Activated T-cell treated with anti-CD3 and anti-CD28 coated beads for 4 hours (primary cell): Measurements from ENCODE around the gene IFNLR1.

Experiments
- DNase-seq: peaks from one replicate; pipeline ENCODE4 v3.0.0-alpha.2; 2020

Gene IFNLR1

DNA sequence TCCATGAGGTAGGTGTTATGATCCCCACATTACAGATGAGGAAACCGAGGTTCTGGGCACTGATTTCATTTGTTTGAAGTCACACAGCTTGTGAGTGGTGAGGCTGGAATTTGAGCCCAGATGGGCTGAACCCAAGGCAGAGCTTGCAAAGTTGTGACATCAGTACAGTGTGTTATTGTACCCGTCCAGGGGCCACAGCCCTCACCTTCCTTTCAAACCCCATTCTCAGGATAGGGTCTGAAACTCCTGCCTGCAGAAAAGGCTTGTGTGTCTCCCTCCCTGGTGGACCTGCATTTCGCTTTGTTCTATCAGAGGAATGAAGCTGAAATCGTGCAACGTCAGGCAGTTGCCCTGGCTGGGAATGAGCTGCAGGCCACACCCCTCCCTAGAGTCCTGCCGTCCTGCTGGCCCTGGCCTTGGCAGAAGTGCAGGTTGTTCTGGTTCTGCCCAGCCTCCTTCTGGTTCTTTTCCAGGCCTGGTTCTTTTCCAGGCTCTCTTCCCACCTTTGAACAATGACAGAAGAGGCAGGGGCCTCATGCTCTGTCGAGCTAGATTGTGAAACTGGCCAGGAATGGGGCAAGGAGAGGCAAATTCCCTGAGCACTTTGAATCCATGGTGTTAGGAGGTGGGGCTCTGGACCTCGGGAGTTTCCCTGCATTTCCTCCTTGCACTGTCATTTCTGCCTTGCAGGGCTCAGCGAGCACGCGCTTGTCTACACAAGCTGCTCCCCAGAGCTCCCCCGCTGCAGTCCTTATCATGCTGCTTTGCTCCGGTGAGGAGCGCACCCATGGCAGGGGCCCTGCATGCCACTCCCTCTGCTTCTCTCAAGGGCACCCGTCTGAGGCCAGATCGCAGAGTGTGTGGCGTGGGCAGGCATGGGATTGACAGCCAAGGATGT is 67.0 kb downstream of the IFNLR1 start:
- DNase-seq, result no peak

DNA sequence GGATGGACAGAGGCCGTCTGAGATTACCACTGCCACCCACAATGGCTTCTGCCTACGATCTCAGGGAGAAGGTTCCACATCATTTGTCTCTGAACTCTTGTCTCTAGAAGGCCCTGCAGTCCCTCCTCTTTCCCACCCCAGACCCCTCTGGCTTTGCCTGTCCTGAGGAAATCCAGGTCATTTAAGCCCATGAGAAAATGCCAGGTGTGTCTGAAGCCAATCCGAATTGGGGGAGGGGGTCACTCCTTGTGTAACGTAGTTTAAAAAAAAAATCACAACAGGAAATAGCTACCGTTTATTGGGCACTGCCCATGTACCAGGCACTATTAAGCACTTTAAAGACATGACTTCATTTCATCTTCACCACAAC is 67.6 kb downstream of the IFNLR1 start:
- no peak for DNase-seq

DNA sequence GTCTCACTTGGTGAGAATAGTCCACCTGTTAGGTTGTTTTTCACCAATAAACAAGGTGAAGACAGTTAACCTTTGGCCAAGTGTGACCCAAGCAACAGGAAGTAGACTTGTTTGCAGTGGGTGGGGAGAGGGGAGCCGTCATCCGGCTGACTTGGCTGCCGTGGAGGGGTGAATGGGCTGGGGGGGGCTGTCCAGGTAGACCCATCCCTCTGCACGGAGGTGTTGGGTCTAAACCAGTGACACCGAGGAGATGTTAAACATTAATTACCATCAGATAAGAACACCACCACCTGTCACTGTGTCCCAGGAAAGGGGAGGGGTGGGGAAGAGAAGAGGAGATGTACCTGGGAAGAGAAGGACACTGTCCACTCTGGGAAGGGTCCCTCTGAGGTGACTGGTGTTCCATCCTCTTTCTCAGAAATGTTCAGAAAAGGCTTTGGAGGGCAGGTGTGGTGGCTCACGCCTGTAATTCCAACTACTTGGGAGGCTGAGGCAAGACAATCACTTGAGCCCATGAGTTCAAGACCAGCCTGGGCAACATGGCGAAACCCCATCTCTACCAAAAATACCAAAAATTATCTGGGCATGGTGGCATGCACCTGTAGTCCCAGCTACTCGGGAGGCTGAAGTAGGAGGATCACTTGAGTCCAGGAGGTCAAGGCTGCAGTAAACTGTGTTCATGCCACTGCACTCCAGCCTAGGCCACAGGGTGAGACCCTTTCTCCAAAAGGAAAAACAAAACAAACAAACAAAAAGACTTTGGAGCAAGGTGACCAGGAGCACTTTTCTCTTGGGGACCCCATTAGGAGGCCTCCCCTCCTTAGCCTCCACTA is 68.5 kb downstream of the IFNLR1 start:
- no peak for DNase-seq

DNA sequence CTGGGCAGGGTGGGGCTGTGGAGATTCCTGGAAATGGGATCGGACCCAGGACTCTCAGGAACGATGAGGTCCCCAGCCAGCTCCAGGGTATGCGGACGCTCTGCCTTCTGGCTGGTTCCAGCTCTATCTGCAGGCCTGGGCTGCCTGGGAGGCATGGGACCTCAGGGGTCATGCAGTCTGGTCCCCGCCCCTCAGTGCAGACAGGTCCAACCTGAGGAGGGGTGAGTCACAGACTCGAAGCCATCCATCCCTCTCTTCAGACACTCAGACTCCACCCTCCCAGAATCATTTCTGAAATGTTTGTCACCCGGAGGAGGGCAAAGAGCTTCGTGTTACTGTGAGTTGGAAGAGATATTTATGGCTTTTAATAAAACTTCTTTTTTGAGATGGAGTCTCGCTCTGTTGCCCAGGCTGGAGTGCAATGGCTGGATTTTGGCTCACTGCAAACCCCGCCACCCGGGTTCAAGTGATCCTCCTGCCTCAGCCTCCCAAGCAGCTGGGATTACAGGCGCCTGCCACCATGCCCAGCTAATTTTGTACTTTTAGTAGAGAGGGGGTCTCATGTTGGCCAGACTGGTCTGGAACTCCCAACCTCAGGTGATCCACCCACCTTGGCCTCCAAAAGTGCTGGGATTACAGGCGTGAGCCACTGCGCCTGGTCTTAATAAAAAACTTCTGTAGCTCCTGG is 69.2 kb downstream of the IFNLR1 start:
- no peak for DNase-seq

DNA sequence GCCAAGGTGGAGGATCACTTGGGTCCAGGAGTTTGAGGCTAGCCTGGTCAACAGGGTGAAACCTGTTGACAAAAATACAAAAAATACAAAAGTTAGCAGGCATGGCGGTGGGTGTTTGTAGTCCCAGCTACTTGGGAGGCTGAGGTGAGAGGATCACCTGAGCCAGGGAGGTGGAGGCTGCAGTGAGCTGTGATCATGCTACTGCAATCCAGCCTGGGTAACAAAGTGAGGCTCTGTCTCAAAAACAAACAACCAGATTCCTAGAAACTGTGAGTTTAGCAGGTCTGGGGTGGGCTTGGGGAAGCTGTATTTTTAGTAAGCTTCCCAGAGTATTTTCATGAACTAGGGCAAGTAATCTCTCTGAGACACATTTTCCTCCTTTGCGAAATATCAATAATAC is 70.0 kb downstream of the IFNLR1 start:
- DNase-seq, result no peak

DNA sequence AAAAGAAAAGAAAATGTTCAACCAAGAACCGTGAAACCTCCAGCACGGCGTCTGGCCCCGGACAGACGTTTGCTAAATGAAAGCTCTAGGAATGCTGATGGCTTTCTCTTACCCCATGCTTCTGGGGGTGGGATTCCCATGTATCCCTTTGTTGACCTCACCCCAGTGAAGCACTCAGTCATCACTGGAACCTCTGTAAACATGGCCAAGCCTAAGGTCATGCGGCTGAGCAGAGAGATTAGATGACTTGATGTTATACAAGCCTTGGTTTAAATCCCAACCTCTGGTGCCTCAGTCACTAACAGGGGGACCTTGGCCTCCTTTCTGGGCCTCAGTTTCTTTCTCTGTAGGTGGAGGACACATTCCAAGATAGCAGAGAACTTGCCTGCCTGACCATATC is 72.3 kb downstream of the IFNLR1 start:
- DNase-seq, result no peak

DNA sequence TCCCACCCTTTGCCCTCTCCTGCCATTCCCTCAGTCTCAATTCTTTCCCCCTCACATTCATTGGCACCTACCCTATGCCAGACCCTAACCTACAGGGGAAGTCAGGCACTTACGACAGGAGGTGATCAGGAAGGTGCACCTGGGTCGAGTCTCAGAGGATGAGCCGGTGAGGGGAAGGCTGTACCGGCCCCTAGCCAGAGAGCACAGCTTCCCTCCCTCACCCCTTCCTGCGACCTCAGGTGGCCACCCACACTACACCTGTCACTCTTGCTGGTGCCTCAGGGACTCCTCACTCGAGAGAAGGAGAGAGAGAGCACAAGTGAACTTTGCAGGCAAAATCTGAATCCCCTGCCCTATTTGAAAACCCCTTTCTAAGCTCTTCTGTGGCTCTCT is 73.5 kb downstream of the IFNLR1 start:
- no peak for DNase-seq

DNA sequence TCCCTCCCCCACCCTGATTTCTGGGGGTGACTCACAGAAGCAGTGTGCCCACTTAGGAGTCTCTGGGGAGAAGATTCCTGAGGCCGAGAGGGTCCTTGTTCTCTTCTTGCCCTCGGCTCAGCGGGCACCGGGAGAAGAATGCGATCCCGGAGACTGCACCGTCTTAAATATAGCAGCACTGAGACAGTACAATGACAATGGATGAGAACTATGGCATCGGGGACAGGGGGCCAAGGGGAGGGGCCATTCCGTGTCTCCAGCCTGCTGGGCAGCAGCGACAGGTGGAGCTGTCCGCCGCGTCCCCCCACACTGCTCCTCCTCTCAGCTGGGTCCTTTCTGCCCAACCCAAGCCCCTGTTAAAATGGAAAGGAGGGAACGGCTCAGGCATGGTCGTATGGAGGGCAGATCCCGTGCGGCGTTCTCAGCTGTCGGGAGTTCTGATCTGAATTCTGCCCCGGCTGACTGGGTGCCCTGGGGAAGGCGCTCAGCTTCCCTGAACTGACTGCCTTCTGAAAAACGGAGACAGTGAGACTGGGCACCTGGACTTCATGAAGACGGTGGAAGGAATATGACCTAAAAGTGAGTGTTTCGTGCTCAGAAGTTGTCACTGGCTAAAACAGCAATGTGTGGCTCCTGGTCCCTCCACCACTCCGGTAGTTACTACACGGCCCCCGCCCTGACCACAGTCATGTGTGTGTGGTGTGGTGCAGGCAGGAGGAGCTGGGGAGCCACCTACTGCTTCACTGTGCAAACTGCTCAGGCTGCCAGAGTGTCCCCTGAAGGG is 74.9 kb downstream of the IFNLR1 start, which contains the start of gene MYOM3:
MYOM3 (minus strand) TSS at position 140 of the 784 bp plus-strand sequence. CDS start 3,499 bp downstream, outside the sequence.
- DNase-seq, result peak; percentile 12

DNA sequence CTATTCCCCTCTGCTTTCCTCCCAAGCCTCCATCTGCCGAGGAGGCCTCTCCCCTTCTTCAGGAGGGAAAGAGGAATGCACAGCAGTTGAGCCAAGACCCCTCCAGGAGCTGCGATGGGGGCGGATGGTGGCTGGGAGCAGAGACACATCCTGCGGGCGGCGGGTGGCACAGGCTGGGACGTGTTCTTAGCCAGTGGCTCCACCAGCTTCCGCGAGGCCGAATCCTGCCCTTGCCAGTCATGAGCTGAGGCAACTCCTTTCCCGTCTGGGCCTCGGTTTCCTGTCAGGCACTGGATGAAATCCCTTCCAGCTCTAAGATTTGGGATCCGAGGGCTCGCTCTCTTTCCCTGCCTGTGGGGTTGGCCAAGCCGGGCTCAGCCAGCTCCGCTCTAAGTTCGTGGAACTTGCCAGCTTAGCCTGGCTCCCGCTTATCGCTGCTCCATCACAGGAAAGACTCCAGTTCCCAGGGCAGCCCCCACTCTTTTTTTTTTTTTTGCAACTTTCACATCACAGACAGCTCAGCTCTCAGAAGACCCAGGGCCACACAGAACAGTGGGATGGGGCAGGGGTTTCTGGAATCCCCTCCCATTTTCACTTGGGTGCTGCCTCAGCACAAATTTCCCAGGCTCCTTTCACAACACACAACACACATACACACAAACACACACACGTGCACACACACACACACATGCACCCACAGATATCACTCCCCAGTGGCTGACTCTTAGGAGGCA is 75.7 kb downstream of the IFNLR1 start:
- DNase-seq, result no peak

DNA sequence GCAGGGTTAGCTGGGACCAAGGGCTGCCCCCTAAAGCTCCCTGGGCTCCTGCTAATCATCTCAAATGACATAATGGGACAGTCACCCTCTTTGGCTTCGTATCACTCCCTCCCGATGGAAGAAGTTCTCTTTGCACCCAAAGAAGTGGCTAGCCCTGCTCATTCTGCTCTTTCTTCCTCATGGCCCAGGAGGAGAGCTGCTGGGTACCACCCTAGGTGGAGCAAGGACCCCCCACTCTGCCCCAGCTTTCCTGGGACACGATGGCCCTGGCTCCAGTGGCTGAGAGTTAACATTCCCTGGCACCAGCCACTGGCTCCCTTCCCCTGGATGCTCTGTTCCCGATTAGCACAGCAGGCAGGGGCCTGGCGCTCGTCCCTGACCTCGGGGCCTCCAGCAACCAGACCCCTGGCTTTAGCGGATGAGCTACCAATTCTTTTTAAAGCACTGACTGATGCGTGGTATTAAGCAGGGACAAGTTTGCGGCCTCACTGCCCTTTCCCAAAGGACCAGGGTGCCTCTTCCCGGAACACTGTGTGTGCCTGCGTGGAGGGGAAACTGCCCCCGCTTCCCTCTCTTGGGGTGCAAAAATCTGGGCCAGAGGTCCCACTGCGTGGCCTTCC is 76.3 kb downstream of the IFNLR1 start:
- no peak for DNase-seq

DNA sequence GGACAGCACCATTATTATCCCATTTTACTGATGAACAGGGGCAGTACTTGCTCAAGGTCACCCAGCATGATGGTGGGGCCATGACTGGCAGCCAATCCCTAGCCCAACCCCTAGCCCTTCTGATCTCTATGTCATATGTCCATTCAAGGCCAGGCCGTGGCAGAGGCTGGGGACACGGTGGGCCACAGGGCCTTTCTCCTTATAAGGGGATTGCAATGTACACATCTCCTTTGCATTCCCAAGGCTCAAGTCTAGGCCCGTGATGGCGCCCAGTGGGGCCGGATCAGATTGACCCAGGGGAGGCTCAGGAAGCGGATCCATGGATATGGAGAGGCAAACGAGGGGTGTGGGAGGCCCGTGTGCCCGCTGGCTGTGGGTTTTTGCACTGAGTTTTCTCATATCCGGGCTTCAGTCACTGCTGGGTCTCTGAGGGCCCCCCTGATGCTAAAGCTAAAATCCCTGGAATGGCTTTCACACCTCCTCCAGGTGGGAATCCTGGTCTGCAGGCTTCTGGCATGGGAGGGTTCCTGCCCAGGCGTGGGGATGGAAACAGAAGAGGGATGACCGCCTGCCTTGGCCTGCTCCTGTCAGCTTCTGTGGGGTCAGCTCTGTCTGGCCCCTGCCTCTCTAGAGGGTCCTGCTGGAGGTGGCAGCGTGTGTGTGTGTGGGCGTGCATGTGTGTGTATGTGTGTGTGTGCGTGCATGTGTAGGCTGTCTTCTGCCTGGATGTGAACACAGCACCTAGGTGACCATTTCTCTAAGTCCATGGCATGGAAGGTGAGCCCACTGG is 77.2 kb downstream of the IFNLR1 start:
- DNase-seq, result no peak

DNA sequence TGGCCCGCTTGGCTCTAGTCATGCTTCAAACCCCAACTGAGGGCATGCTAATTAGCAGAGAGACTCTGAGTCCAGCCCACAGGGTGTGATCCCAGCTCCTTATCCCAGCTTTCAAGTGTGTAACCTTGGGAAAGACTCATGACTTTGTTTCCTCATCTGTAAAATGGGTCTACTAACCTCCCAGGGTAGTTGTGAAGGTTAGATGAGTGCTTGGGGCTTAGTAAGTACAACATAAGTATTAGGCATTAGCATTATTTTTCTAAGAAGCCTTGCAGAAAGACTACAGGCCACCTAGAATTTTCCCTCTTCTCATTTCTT is 78.0 kb downstream of the IFNLR1 start:
- no peak for DNase-seq

DNA sequence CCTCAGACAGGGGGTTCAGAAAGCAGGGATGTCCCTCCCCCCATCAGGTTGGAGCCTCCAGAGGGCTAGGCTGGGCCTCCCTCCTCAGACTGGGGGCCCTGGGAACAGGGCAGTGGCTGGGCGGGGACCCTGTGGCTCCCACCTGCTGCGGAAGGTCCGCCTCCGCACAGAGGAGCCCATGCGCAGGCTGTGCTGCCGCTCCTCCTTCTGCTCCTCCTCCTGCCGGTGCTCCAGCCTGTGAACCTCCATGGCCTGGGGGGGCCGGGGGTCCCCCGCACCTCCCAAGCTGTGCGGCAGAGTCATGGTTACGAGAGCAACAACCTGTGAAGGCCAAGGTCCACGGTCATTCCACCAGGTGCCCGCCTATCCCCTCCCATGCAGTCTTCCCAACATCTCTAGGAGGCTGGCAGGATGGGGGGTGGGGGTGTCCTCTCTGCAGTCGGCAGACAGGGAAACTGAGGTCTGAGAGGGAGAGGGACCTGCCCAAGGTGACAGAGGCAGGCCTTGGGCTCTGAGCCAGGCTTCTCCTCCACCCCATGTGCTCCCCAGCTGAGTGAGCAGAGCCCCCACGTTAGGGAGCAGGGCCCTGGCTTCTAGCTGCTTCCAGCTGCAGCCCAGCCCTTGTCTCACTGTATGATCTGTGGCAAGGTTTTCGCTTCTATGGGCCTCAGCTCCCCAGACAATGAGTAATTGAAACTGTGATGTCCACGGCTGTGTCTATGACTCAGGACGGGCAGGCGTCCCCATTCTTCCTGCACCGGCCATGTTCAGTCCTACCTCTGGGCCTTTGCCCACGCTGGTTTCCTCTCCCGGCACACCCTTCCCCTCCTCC is 78.5 kb downstream of the IFNLR1 start:
- DNase-seq, result no peak

DNA sequence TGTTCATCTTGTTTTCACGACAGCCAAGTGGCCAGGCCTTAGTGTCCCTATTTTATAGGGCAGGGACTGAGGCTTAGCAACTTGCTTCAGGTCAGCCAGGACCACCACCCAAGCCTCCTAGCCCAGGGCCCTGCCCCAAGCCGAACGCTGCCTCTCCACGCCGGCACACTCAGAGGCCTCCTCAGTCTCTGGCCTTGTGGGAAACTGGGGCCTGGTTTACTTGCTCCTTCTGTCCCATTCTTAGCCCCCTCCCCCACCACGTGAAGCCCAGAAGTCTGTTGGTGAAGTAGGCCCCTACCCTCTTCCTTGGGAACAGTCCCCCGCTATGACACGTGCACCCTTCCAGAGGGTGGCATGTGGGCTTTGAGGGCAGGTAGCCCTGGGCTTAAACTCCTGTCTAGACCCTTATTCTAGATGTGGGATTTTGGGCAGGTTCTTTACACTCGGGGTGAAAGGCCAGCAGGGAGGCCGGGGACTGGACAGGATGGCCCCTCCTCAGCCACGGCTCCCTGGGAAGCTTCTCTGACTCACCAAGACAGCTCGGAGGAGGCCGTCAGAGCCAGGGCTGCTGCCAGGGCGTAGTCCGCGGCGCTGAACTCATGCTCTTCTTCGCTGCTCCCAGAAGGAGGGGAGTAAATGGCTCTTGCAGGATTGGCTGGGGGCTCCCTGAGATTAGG is 79.5 kb downstream of the IFNLR1 start:
- DNase-seq, result no peak

DNA sequence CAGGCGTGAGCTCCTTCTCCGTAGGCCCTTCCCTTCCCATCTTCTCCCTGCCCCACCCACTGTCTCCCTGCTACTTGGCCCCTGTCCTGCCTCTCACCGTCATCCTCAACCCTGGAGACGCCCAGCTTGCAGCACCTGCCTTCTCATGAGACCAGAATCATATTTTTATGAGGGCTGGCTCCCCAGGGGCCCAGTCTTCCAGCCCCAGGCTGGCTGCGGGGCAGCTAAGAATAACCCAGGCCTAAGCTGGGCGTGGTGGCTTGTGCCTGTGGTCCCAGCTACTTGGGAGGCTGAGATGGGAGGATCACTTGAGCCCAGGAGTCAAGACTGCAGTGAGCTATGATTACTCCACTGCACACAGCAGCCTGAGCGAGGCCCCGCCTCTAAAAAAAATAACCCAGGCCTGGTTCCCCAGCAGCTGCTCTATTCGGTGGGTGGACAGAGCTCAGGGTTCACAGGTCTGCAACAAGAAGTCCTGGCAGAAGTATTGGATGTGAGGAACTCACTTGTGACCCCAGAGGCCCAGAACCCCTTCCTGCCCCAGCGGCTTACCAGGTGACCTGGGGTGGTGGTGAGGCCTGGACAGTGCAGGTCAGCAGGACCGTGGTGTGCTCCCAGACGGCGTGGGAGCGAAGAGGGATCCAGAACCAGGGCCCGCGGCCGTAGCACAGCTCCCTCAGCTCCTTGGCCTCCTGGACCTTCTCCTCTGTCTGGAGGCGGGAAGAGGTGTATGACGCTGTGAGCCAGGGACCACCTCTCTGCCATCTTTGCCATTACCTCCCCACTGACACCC is 81.5 kb downstream of the IFNLR1 start:
- DNase-seq, result no peak

DNA sequence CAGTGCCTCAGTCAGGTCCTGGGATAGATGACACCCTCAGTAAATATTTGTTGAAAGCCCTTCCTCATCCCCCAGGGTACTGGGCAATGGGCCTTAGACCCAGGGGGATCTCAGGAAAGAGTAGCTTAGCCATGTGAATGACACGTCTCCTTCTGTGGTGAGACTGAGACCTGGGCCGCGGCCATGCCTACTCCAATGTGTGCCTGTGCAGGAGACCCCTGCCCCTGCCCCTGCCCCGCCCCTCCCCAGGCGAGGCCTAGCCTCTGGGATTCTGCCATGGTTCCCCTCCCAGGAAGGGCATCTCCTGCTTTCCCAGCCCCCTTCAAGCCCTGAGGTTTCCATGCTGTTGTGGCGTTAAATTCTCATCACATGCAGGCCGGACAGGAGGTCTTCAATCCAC is 82.2 kb downstream of the IFNLR1 start:
- DNase-seq, result no peak
